ENCODE data around the gene MAGEA8. TPM values are rescaled to one million over a fixed set of nuclear protein-coding genes. Genes with fewer than 3 reads are reported as not detected.

The MAGEA8 gene
- total RNA-seq, 1 experiment from 2014 or later: not detected

- TF ChIP-seq CTCF (conservative IDR thresholded peaks at IDR 0.05; ENCODE audit: low read depth, low read length): no peak
- no peak for TF ChIP-seq EZH2 (IDR thresholded peaks at IDR 0.05; ENCODE audit: borderline replicate concordance, low read depth, low read length, poor library complexity, severe bottlenecking)
- intact Hi-C loops (cut with micrococcal nuclease; ENCODE audit: unreplicated experiment): no loop called here
- Histone ChIP-seq H3K4me1 (ENCODE audit: insufficient read depth, low read length, poor library complexity, severe bottlenecking) (no peaks in the 10 kb centered on the region), H3K27me3 (replicated peaks; ENCODE audit: insufficient read depth, low read depth, low read length, poor library complexity) (peaks cover 4% of the 10 kb centered on the region), H3K9me3 (ENCODE audit: low read depth, low read length, poor library complexity, severe bottlenecking) (no peaks in the 10 kb centered on the region), H3K27ac (ENCODE audit: low read depth, low read length, poor library complexity, severe bottlenecking) (no peak overlapping the region), H3K36me3 (ENCODE audit: insufficient read depth, low read length, poor library complexity, severe bottlenecking) (no peaks in the 10 kb centered on the region), H3K4me3 (ENCODE audit: low read depth, low read length, poor library complexity, severe bottlenecking) (no peak overlapping the region)
- no peak for DNase-seq (ENCODE audit: low spot score)
- no TSS peak for BruUV-seq (replicated peaks)
- ChIA-PET POLR2A (ENCODE audit: low non-redundant PET) (interaction anchor here (0.6 kb wide), 1 partner anchor 11 kb away, joined by 6 read pairs; no protein-coding TSS in a partner anchor), CTCF (no interaction called here)
Observed at GRCh38 chrX:149837639-149838038, 43.3 kb upstream of the MAGEA8 start.

- DNase-seq (ENCODE audit: low spot score): no peak
- Histone ChIP-seq H3K36me3 (ENCODE audit: insufficient read depth, low read length, poor library complexity, severe bottlenecking) (no peaks in the 10 kb centered on the region), H3K4me1 (ENCODE audit: insufficient read depth, low read length, poor library complexity, severe bottlenecking) (no peaks in the 10 kb centered on the region), H3K27ac (ENCODE audit: low read depth, low read length, poor library complexity, severe bottlenecking) (no peak overlapping the region), H3K9me3 (ENCODE audit: low read depth, low read length, poor library complexity, severe bottlenecking) (no peaks in the 10 kb centered on the region), H3K4me3 (ENCODE audit: low read depth, low read length, poor library complexity, severe bottlenecking) (no peak overlapping the region), H3K27me3 (replicated peaks; ENCODE audit: insufficient read depth, low read depth, low read length, poor library complexity) (peaks cover 4% of the 10 kb centered on the region)
- no TSS peak for BruUV-seq (replicated peaks)
- intact Hi-C loops (cut with micrococcal nuclease; ENCODE audit: unreplicated experiment): no loop called here
- TF ChIP-seq CTCF (conservative IDR thresholded peaks at IDR 0.05; ENCODE audit: low read depth, low read length): no peak
- TF ChIP-seq EZH2 (IDR thresholded peaks at IDR 0.05; ENCODE audit: borderline replicate concordance, low read depth, low read length, poor library complexity, severe bottlenecking): no peak
- ChIA-PET CTCF (no interaction called here), POLR2A (ENCODE audit: low non-redundant PET) (no interaction called here)
Observed at GRCh38 chrX:149841929-149842328, 39.1 kb upstream of the MAGEA8 start.

- H3K27me3 ChIP-seq (replicated peaks; ENCODE audit: insufficient read depth, low read depth, low read length, poor library complexity): no peaks in the 10 kb centered on the region
- no peak for DNase-seq (ENCODE audit: low spot score)
- H3K4me1 ChIP-seq (ENCODE audit: insufficient read depth, low read length, poor library complexity, severe bottlenecking): no peaks in the 10 kb centered on the region
- CTCF ChIA-PET: no interaction called here
- H3K4me3 ChIP-seq (ENCODE audit: low read depth, low read length, poor library complexity, severe bottlenecking): no peak overlapping the region
- no TSS peak for BruUV-seq (replicated peaks)
- TF ChIP-seq CTCF (conservative IDR thresholded peaks at IDR 0.05; ENCODE audit: low read depth, low read length): no peak
- TF ChIP-seq EZH2 (IDR thresholded peaks at IDR 0.05; ENCODE audit: borderline replicate concordance, low read depth, low read length, poor library complexity, severe bottlenecking): no peak
- POLR2A ChIA-PET (ENCODE audit: low non-redundant PET): no interaction called here
- intact Hi-C loops (cut with micrococcal nuclease; ENCODE audit: unreplicated experiment): no loop called here
- no peak overlapping the region for H3K27ac ChIP-seq (ENCODE audit: low read depth, low read length, poor library complexity, severe bottlenecking)
- no peaks in the 10 kb centered on the region for H3K36me3 ChIP-seq (ENCODE audit: insufficient read depth, low read length, poor library complexity, severe bottlenecking)
- no peaks in the 10 kb centered on the region for H3K9me3 ChIP-seq (ENCODE audit: low read depth, low read length, poor library complexity, severe bottlenecking)
Observed at GRCh38 chrX:149845385-149845784, 35.6 kb upstream of the MAGEA8 start.
